Left ventricle myocardium inferior (tissue), 1 donor: ENCODE data around the gene ARHGAP42. TPM values are rescaled to one million over a fixed set of nuclear protein-coding genes. Genes with fewer than 3 reads are reported as not detected.

Source experiments
- DNase-seq: peaks from one replicate; pipeline ENCODE4 v3.0.0-alpha.2; 2020
- H3K27ac ChIP-seq: fragments of 200-600 bp; replicated peaks from 2 replicates; pipeline ENCODE4 v1.8.0; 2021
- H3K27me3 ChIP-seq: fragments of 200-600 bp; 2 replicates; pipeline ENCODE4 v1.8.0; 2021; ENCODE audit warnings: low read depth
- H3K36me3 ChIP-seq: fragments of 200-600 bp; 2 replicates; pipeline ENCODE4 v1.8.0; 2021
- H3K4me1 ChIP-seq: fragments of 200-600 bp; 2 replicates; pipeline ENCODE4 v1.8.0; 2021
- H3K4me3 ChIP-seq: fragments of 200-600 bp; 2 replicates; pipeline ENCODE4 v1.8.0; 2021; ENCODE audit warnings: mild to moderate bottlenecking, moderate library complexity
- H3K9me3 ChIP-seq: fragments of 200-600 bp; replicated peaks from 2 replicates; pipeline ENCODE4 v1.8.0; 2021
- intact Hi-C: fragments of 100-400 bp; cut with micrococcal nuclease; formaldehyde crosslinking; loops from one replicate; pipeline ENCODE4 v1.11.0; 2022
- total RNA-seq: library from RNA; stranded (reverse); fragmentation: NEBNext Ultra II Directional; extraction: Animal tissue kit (Norgen Biotek cat#: 25700); gene quantifications from one replicate; pipeline ENCODE4 v1.2.1, GENCODE V29; 2021
- TF ChIP-seq, protein P1 (sequence below): fragments of 200-600 bp; IDR thresholded peaks from 2 replicates; pipeline ENCODE4 v1.8.0; 2021; ENCODE audit warnings: antibody characterized with exemption, mild to moderate bottlenecking, borderline replicate concordance
- donor health status: DM: no; HTN: yes; CAD: no; lungs with severe emphysema.

Gene ARHGAP42
- total RNA-seq, 1 donor from 2014 or later = 11.1 TPM

DNA sequence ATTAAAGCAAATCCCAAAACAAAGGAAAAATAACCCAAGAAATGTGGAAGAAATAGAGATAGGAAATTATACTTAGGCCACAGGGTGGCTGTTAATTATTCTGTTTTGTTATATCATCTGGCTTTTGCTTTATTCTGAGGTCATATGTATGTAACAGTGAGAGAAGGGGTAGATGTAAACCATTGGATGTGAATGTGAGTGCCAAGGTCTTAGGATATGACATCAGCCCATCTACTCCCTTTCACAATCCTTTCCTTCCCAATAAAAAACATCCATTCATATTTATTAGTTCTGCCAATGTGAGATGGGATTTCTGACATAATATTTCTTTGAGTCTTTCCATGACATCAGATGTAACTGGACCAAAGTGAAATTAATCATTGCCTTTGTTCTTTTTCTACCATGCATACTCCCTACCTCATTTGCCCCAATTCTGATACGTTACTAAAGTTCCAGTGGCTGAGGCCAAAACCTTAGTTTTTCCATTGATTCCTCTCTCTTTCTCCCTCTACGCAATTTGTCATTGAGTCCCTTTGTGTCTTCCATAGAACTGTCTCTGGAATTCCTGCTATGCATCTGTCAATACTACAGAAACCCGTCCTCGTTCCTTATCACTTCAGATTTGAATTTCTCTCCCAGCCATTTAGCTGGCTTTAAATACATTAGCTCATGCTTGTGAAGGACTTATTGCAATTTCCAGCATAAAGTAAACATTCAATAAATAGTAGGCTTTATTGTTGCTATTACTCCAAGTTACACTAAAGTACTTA lies 170.3 kb downstream of the ARHGAP42 start:
- no peaks in the 10 kb centered on the region for H3K36me3 ChIP-seq
- TF ChIP-seq, protein P1, sequence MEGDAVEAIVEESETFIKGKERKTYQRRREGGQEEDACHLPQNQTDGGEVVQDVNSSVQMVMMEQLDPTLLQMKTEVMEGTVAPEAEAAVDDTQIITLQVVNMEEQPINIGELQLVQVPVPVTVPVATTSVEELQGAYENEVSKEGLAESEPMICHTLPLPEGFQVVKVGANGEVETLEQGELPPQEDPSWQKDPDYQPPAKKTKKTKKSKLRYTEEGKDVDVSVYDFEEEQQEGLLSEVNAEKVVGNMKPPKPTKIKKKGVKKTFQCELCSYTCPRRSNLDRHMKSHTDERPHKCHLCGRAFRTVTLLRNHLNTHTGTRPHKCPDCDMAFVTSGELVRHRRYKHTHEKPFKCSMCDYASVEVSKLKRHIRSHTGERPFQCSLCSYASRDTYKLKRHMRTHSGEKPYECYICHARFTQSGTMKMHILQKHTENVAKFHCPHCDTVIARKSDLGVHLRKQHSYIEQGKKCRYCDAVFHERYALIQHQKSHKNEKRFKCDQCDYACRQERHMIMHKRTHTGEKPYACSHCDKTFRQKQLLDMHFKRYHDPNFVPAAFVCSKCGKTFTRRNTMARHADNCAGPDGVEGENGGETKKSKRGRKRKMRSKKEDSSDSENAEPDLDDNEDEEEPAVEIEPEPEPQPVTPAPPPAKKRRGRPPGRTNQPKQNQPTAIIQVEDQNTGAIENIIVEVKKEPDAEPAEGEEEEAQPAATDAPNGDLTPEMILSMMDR = no peak
- no peak overlapping the region for H3K4me3 ChIP-seq
- DNase-seq = no peak
- H3K4me1 ChIP-seq = peaks cover 8% of the 10 kb centered on the region
- intact Hi-C loops = loop anchor here (5.0 to 10.0 kb wide), 2 partner anchors 67 to 175 kb away; no protein-coding TSS in a partner anchor
- H3K27ac ChIP-seq = no peak overlapping the region
- no peaks in the 10 kb centered on the region for H3K27me3 ChIP-seq
- H3K9me3 ChIP-seq = no peaks in the 10 kb centered on the region

DNA sequence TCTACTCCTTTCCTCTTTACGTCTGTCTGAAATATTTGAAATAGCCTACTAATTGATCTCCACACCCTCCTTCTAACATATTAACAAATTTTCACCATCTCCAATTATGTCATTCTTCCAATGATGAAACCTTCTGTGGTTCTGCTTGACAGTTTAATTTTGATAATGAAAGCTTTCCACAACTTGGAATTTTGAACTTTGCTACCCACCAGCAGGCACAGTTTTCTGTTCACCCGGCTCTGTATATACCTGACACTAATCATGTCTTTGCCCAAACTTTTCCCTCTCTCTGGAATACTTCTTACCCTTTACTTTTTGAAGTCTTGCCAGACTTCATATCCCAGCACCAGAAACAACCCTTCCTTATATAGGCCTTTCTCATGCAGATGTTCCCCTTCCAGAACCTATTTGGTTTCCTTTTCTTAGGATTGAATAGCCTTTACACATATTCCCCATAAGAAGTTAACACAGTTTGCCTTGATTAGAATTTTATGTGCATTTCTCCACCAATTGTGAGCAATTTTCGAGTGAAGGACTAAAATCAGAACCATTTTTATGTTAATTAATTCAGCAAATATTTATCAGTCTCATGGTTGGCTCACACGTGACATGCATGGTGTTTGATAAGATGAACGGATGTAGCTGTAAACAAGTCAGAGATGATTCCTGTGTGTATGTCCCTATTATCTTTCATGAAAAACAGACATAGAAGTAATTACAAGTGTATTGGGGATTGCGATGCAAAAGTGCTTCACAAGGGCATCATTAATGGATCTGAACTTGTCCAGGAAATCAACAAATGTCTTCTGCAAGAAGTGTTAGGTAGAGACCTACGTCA lies 173.4 kb downstream of the ARHGAP42 start:
- Histone ChIP-seq H3K27ac (no peak overlapping the region), H3K27me3 (no peaks in the 10 kb centered on the region), H3K4me1 (peaks cover 11% of the 10 kb centered on the region), H3K9me3 (no peaks in the 10 kb centered on the region), H3K36me3 (no peaks in the 10 kb centered on the region), H3K4me3 (no peak overlapping the region)
- TF ChIP-seq, protein P1 = no peak
- DNase-seq = no peak
- intact Hi-C loops = no loop called here

DNA sequence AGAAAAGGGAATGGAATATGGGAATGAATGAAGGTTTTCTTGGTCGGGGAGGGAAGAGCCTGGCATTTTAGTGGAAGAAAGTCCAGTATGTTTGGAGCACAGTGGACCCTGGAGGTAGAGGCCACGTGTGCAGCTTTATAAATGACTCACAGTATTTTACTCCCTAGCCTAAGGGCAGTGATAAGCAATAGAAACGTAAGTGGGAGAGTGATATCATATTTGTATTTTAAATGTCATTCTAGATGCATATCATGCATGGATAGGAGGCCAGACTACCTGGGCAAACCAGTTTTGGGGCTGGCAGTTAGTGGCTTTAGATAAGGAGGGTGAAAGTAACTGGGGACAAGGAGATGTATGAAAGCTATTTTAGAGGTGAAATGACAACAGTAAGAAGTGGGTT lies 174.1 kb downstream of the ARHGAP42 start:
- TF ChIP-seq, protein P1 = no peak
- Histone ChIP-seq H3K36me3 (no peaks in the 10 kb centered on the region), H3K9me3 (no peaks in the 10 kb centered on the region), H3K4me3 (no peak overlapping the region), H3K27me3 (no peaks in the 10 kb centered on the region), H3K27ac (no peak overlapping the region), H3K4me1 (peaks cover 8% of the 10 kb centered on the region)
- intact Hi-C loops = no loop called here
- no peak for DNase-seq

DNA sequence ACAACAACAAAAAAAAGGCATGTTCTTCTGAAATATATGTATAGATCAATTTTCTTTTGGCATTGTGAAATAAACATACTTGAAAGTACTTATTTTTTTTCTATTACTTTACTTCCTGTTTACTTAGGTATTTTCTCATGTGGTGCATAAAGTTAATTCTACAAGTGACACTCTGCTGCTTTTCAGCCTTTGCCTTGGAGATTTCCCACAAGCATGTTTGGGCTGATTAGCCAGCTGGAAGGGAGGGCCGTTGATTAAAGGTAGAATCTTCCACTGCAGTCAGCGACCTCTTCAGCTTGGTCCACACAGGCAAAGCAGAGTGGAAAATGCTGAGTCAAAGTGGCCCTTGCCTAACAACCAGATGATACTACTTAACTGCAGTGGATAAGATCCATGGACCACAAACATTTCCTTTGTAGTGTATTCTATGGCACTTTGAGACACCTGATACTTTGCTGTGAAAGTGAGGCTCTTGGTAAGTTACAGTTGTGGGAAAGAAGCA lies 176.0 kb downstream of the ARHGAP42 start:
- Histone ChIP-seq H3K9me3 (no peaks in the 10 kb centered on the region), H3K4me3 (no peak overlapping the region), H3K36me3 (no peaks in the 10 kb centered on the region), H3K27ac (peak overlapping the region; percentile 36), H3K27me3 (no peaks in the 10 kb centered on the region), H3K4me1 (peaks cover 8% of the 10 kb centered on the region)
- intact Hi-C loops = no loop called here
- no peak for DNase-seq
- TF ChIP-seq, protein P1 = no peak

DNA sequence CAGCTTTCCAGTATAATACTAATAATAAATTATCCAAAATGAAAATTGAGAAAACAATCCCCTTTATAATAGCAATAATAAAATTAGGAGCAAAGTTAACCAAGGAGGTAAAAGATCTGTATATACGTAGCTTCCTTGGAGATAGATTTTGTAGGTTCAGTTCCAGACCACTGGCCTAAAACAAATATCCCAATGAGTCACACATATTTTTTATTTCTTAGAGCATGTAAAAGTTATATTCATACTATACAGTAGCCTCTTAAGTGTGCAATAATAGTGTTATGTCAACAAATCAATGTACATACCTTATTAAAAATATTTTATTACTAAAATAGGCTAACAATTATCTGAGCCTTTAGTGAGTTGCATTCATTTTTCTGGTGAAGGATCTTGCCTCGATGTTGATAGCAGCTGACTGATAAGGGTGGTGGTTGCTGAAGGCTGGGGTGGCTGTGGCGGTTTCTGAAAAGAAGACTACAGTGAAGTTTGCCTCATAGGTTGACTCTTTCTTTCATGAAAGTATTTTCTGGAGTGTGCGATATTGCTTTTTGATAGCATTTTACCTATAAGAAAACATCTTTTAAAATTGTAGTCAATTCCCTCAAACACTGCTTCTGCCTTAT lies 178.5 kb downstream of the ARHGAP42 start:
- H3K4me1 ChIP-seq = peaks cover 8% of the 10 kb centered on the region
- intact Hi-C loops = no loop called here

More for the DNA sequence above, 178.5 kb downstream of the ARHGAP42 start:
- H3K27me3 ChIP-seq = no peaks in the 10 kb centered on the region
- H3K4me3 ChIP-seq = no peak overlapping the region
- H3K36me3 ChIP-seq = no peaks in the 10 kb centered on the region
- no peaks in the 10 kb centered on the region for H3K9me3 ChIP-seq
- H3K27ac ChIP-seq = no peak overlapping the region
- TF ChIP-seq, protein P1 = no peak
- no peak for DNase-seq
